ENCODE data around the gene PBX3. TPM values are rescaled to one million over a fixed set of nuclear protein-coding genes. Genes with fewer than 3 reads are reported as not detected.
A peak's percentile ranks its signal among the peaks of the same experiment; 100 is the strongest.

The PBX3 gene
- total RNA-seq, 2 donors from 2014 or later = 37.5 to 46.1 TPM

DNA sequence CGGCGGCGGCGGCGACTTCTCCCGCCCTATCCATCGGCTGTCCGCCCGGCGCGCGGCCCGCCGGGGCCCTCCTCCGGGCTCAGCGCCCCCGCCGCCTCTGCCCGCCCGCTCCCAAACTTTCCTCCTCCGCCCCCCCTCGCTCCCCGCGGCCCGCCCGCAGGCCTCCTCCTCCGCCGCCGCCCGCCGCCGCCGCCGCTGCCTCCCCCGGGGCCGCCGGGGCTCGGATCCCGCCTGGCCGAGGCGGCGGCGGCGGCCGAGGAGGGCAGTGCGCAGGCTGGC, 460 bp upstream of the PBX3 start:
- Mint-ChIP-seq H3K9me3 (no peaks in the 10 kb centered on the region), H3K27me3 (ENCODE audit: insufficient read depth) (peaks cover 12% of the 10 kb centered on the region), H3K4me1 (peaks cover 31% of the 10 kb centered on the region), H3K27ac (no peak overlapping the region), H3K36me3 (ENCODE audit: low read depth) (no peaks in the 10 kb centered on the region), H3K4me3 (peak overlapping the region; percentile 70)
- WGBS, 2 experiments (ENCODE audit: insufficient coverage in 1 of 2, insufficient read length in 1 of 2) = 0% methylated on average over 46 of the region's 46 CpGs; no CpG with 5 or more reads in 1 of the 2 experiments
- Histone ChIP-seq H3K36me3 (ENCODE audit: control insufficient read depth, insufficient read depth, low read length) (peaks cover 5% of the 10 kb centered on the region), H3K4me1 (ENCODE audit: control insufficient read depth, insufficient read depth, low read length) (no peaks in the 10 kb centered on the region), H3K9ac (ENCODE audit: extremely low read depth, low read length, poor library complexity, severe bottlenecking) (no peak overlapping the region), H3K27ac (ENCODE audit: low read depth, low read length) (no peak overlapping the region), H3K27me3 (ENCODE audit: control insufficient read depth, insufficient read depth, low read length, poor library complexity, severe bottlenecking) (no peaks in the 10 kb centered on the region), H3K9me3 (ENCODE audit: control insufficient read depth, low read length) (no peaks in the 10 kb centered on the region), H3K4me3 (ENCODE audit: low read length) (no peak overlapping the region)
- TF ChIP-seq, protein P1, sequence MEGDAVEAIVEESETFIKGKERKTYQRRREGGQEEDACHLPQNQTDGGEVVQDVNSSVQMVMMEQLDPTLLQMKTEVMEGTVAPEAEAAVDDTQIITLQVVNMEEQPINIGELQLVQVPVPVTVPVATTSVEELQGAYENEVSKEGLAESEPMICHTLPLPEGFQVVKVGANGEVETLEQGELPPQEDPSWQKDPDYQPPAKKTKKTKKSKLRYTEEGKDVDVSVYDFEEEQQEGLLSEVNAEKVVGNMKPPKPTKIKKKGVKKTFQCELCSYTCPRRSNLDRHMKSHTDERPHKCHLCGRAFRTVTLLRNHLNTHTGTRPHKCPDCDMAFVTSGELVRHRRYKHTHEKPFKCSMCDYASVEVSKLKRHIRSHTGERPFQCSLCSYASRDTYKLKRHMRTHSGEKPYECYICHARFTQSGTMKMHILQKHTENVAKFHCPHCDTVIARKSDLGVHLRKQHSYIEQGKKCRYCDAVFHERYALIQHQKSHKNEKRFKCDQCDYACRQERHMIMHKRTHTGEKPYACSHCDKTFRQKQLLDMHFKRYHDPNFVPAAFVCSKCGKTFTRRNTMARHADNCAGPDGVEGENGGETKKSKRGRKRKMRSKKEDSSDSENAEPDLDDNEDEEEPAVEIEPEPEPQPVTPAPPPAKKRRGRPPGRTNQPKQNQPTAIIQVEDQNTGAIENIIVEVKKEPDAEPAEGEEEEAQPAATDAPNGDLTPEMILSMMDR (conservative IDR thresholded peaks at IDR 0.05) = no peak
- DNase-seq = no peak

DNA sequence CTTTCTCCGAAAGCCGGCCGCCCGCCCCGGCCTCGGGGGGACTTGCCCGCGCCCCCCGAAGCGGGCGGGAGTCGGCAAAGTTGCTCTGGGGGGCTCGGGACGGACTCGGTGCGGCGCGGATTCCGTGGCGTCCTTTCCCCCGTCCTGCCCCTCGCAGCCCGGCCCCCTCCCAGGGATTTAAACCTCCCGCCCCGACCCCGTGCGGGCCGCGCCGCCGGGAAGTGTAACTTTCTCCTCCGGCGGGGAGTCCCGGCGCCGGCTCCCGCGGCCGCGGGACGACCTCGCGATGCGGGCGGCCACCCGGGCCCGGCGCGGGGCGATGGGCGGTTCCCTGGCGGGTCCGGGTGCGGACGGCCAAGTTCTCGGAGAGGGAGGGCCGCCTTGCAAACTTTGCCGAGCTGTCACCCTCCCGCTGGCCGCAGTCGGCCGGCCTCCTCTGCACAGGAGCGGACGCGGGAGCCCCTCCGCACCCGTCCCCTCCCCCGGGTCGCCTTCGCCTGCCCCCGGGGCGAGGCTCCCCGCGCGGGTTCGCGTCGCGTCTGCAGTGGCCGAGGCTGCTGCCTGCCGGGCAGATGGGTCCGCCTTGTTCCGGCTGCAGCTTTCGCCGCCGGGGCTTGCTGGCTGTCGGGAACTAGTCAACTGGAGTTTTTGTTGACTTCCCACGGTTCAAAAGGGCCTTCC, 732 bp downstream of the PBX3 start:
- H3K36me3 Mint-ChIP-seq (ENCODE audit: low read depth) = no peaks in the 10 kb centered on the region
- peaks cover 12% of the 10 kb centered on the region for H3K27me3 Mint-ChIP-seq (ENCODE audit: insufficient read depth)
- no peaks in the 10 kb centered on the region for H3K9me3 Mint-ChIP-seq
- H3K27ac Mint-ChIP-seq = no peak overlapping the region
- Histone ChIP-seq H3K9ac (ENCODE audit: extremely low read depth, low read length, poor library complexity, severe bottlenecking) (peak overlapping the region; percentile 50), H3K27me3 (ENCODE audit: control insufficient read depth, insufficient read depth, low read length, poor library complexity, severe bottlenecking) (no peaks in the 10 kb centered on the region), H3K4me3 (ENCODE audit: low read length) (peak overlapping the region; percentile 90), H3K27ac (ENCODE audit: low read depth, low read length) (peak overlapping the region; percentile 81), H3K4me1 (ENCODE audit: control insufficient read depth, insufficient read depth, low read length) (peaks cover 6% of the 10 kb centered on the region), H3K9me3 (ENCODE audit: control insufficient read depth, low read length) (no peaks in the 10 kb centered on the region), H3K36me3 (ENCODE audit: control insufficient read depth, insufficient read depth, low read length) (peaks cover 5% of the 10 kb centered on the region)
- H3K4me3 Mint-ChIP-seq = peak overlapping the region; percentile 82
- WGBS, 2 experiments (ENCODE audit: insufficient coverage in 1 of 2, insufficient read length in 1 of 2) = 0 to 1% methylated on average over 14 to 88 of the region's 88 CpGs
- peaks cover 40% of the 10 kb centered on the region for H3K4me1 Mint-ChIP-seq
- DNase-seq = peak; percentile 75
- TF ChIP-seq, protein P1 (conservative IDR thresholded peaks at IDR 0.05) = no peak

GRCh38 chr9:125748446-125749099, 1.4 kb downstream of the PBX3 start:
- H3K4me1 Mint-ChIP-seq = peaks cover 41% of the 10 kb centered on the region
- Histone ChIP-seq H3K27ac (ENCODE audit: low read depth, low read length) (peak overlapping the region; percentile 81), H3K9me3 (ENCODE audit: control insufficient read depth, low read length) (no peaks in the 10 kb centered on the region), H3K4me1 (ENCODE audit: control insufficient read depth, insufficient read depth, low read length) (peaks cover 6% of the 10 kb centered on the region), H3K9ac (ENCODE audit: extremely low read depth, low read length, poor library complexity, severe bottlenecking) (peak overlapping the region; percentile 50), H3K27me3 (ENCODE audit: control insufficient read depth, insufficient read depth, low read length, poor library complexity, severe bottlenecking) (no peaks in the 10 kb centered on the region), H3K36me3 (ENCODE audit: control insufficient read depth, insufficient read depth, low read length) (peaks cover 5% of the 10 kb centered on the region), H3K4me3 (ENCODE audit: low read length) (peak overlapping the region; percentile 90)
- TF ChIP-seq, protein P1 (conservative IDR thresholded peaks at IDR 0.05) = no peak
- peaks cover 12% of the 10 kb centered on the region for H3K27me3 Mint-ChIP-seq (ENCODE audit: insufficient read depth)
- 0 to 1% methylated on average over 21 to 30 of the region's 30 CpGs for WGBS, 2 experiments (ENCODE audit: insufficient coverage in 1 of 2, insufficient read length in 1 of 2)
- H3K36me3 Mint-ChIP-seq (ENCODE audit: low read depth) = no peaks in the 10 kb centered on the region
- peak overlapping the region; percentile 77 for H3K27ac Mint-ChIP-seq
- peak; percentile 70 for DNase-seq
- H3K4me3 Mint-ChIP-seq = peak overlapping the region; percentile 82
- no peaks in the 10 kb centered on the region for H3K9me3 Mint-ChIP-seq
